Dermis microvascular lymphatic vessel endothelial cell (primary cell): ENCODE results near the gene GLCE. TPM values are rescaled to one million over a fixed set of nuclear protein-coding genes. Genes with fewer than 3 reads are reported as not detected.

Experiments used
- DNase-seq, 2 donors: peaks; one replicate each; pipeline versions ENCODE4 v3.0.0 to v3.0.0-alpha.2; 2010; ENCODE audit warnings: low read depth in 2 of 2
- total RNA-seq: library from RNA; depleted of rRNA; stranded (reverse); fragments of >200 nt; gene quantifications from 2 replicates; pipeline ENCODE4 v1.2.1, GENCODE V29; 2014

Gene GLCE
- total RNA-seq, 1 donor from 2014 or later: 68.7 TPM

GRCh38 chr15:69318033-69318432 lies 157.6 kb downstream of the GLCE start:
- DNase-seq: no peak

GRCh38 chr15:69319384-69320375 lies 159.2 kb downstream of the GLCE start:
- DNase-seq: no peak

GRCh38 chr15:69320977-69321554 lies 160.6 kb downstream of the GLCE start:
- DNase-seq: no peak

Other genes starting within 250 kb of the GLCE start
- gene SPESP1, start 230.1 kb upstream of the GLCE start, total RNA-seq: 1.4 and 1.9 TPM in 2 replicates
- gene NOX5, start 145.9 kb upstream of the GLCE start, total RNA-seq: under 0.01 TPM in 1 of 2 replicates, not detected in the other
- gene PAQR5, start 138.3 kb downstream of the GLCE start, total RNA-seq: not detected in 2 replicates